ENCODE measurements around the gene C5orf58. TPM values are rescaled to one million over a fixed set of nuclear protein-coding genes. Genes with fewer than 3 reads are reported as not detected.

C5orf58 gene
- polyA plus RNA-seq, 1 donor (not counting 4 experiments of a cell fraction or from before 2014, with no cell fraction given), result not detected

GRCh38 chr5:170292179-170293104 is 59.7 kb downstream of the C5orf58 start:
- Histone ChIP-seq H2AFZ (ENCODE audit: control insufficient read depth, low read length) (no peak overlapping the region), H3K27me3 (ENCODE audit: control insufficient read depth, extremely low read depth, insufficient read depth, low read length) (no peaks in the 10 kb centered on the region), H3K79me2 (ENCODE audit: control insufficient read depth, insufficient read depth, low read length) (no peaks in the 10 kb centered on the region), H3K9me3 (ENCODE audit: control insufficient read depth, low read depth, low read length) (no peaks in the 10 kb centered on the region), H3K4me3 (ENCODE audit: control insufficient read depth in 2 of 3, extremely low read depth in 1 of 3, insufficient read depth in 2 of 3, low read depth in 1 of 3, low read length in 3 of 3) (no peak overlapping the region), H3K4me1 (ENCODE audit: control insufficient read depth, extremely low read depth, insufficient read depth, low read length) (no peaks in the 10 kb centered on the region), H3K36me3 (ENCODE audit: control insufficient read depth in 2 of 2, extremely low read depth in 1 of 2, insufficient read depth in 2 of 2, low read length in 2 of 2) (no peaks in the 10 kb centered on the region), H4K20me1 (ENCODE audit: control insufficient read depth, extremely low read depth, insufficient read depth, low read length) (no peaks in the 10 kb centered on the region), H3K9me1 (ENCODE audit: control insufficient read depth, extremely low read depth, insufficient read depth, low read length) (no peaks in the 10 kb centered on the region), H3K4me2 (ENCODE audit: control insufficient read depth, extremely low read depth, insufficient read depth, low read depth, low read length) (no peak overlapping the region), H3K9ac (ENCODE audit: control insufficient read depth, extremely low read depth, insufficient read depth, low read length) (no peak overlapping the region), H3K27ac (ENCODE audit: control insufficient read depth, insufficient read depth, low read length) (no peak overlapping the region)
- dilution Hi-C loops (cut with MboI; ENCODE audit: extremely low pct_ligation_motif_present, low sequenced_read_pairs), result no loop called here
- DNase-seq (ENCODE audit: low read depth, low spot score) (no peak), FAIRE-seq (no peak)
- TF ChIP-seq CTCF (optimal IDR thresholded peaks at IDR 0.05 in 1 of 3, IDR thresholded peaks at IDR 0.05 in 1 of 3, conservative IDR thresholded peaks at IDR 0.05 in 1 of 3; ENCODE audit: extremely low read depth in 1 of 3, insufficient read depth in 2 of 3, low read length in 3 of 3) (no peak), EZH2 (IDR thresholded peaks at IDR 0.05; ENCODE audit: low read length) (no peak)

GRCh38 chr5:170293273-170293672 is 60.5 kb downstream of the C5orf58 start:
- Histone ChIP-seq H3K4me1 (ENCODE audit: control insufficient read depth, extremely low read depth, insufficient read depth, low read length) (no peaks in the 10 kb centered on the region), H2AFZ (ENCODE audit: control insufficient read depth, low read length) (no peak overlapping the region), H4K20me1 (ENCODE audit: control insufficient read depth, extremely low read depth, insufficient read depth, low read length) (no peaks in the 10 kb centered on the region), H3K9me3 (ENCODE audit: control insufficient read depth, low read depth, low read length) (no peaks in the 10 kb centered on the region), H3K9ac (ENCODE audit: control insufficient read depth, extremely low read depth, insufficient read depth, low read length) (no peak overlapping the region), H3K4me3 (ENCODE audit: control insufficient read depth in 2 of 3, extremely low read depth in 1 of 3, insufficient read depth in 2 of 3, low read depth in 1 of 3, low read length in 3 of 3) (no peak overlapping the region), H3K9me1 (ENCODE audit: control insufficient read depth, extremely low read depth, insufficient read depth, low read length) (no peaks in the 10 kb centered on the region), H3K79me2 (ENCODE audit: control insufficient read depth, insufficient read depth, low read length) (no peaks in the 10 kb centered on the region), H3K4me2 (ENCODE audit: control insufficient read depth, extremely low read depth, insufficient read depth, low read depth, low read length) (no peak overlapping the region), H3K27ac (ENCODE audit: control insufficient read depth, insufficient read depth, low read length) (no peak overlapping the region), H3K27me3 (ENCODE audit: control insufficient read depth, extremely low read depth, insufficient read depth, low read length) (no peaks in the 10 kb centered on the region), H3K36me3 (ENCODE audit: control insufficient read depth in 2 of 2, extremely low read depth in 1 of 2, insufficient read depth in 2 of 2, low read length in 2 of 2) (no peaks in the 10 kb centered on the region)
- DNase-seq (ENCODE audit: low read depth, low spot score), result no peak
- dilution Hi-C loops (cut with MboI; ENCODE audit: extremely low pct_ligation_motif_present, low sequenced_read_pairs), result no loop called here
- no peak for TF ChIP-seq EZH2 (IDR thresholded peaks at IDR 0.05; ENCODE audit: low read length)
- TF ChIP-seq CTCF (optimal IDR thresholded peaks at IDR 0.05 in 1 of 3, IDR thresholded peaks at IDR 0.05 in 1 of 3, conservative IDR thresholded peaks at IDR 0.05 in 1 of 3; ENCODE audit: extremely low read depth in 1 of 3, insufficient read depth in 2 of 3, low read length in 3 of 3), result no peak
- no peak for FAIRE-seq

Data from keratinocyte (primary cell).